NCI-H82 (cell line): ENCODE data around the gene SRRT.
"Not testable (repeated sequence)": the region's sequence is repeated elsewhere in the genome, so short reads cannot be mapped to it uniquely, and the experiment has no call there.

Experiments used
- DNase-seq: peaks from one replicate; lab custom pipeline; 2025; lab: John Stamatoyannopoulos, UW

The SRRT gene

DNA sequence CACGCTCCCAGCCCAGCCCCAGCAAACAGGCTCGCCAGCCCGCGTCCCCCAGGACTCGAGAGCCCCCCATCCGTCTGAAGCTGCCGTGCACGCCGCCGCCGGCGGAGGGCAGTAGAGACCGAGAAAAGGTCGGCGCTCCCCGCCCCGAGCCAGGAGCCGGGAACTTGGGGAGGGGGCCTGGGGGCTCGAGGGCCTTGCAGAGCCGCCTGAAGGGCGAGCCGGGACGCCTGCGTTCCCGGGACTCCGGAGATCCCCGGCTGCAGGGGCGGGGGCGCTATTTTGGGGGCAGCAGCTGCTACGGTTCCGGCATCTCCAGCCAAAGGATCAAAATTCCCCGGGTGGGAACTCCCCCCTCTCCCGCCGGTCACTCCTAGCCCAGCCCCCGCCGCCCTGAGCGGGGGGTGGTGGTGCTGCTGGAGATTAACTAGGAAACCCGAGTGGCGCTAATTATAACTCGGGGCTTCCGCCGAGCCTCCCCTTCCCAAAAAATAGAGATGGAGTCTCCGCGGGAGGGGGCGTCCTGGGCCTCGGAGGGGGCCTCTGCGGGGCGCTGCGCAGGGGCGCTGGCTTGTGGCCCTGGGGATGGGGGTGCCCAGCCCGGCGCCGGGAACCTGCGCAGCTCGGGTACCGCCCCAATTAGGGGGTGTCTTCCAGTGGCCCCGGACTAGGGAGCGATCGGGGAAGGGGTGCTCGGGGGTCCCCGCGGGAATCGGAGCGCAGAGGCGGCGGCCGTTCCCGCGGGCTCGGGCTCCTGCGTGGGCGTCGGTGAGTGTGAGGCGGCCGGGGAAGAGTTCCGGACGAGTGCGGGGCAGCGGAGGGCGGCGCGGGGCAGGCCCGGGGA is 20.2 kb downstream of the SRRT start:
- DNase-seq = peak; percentile 72

DNA sequence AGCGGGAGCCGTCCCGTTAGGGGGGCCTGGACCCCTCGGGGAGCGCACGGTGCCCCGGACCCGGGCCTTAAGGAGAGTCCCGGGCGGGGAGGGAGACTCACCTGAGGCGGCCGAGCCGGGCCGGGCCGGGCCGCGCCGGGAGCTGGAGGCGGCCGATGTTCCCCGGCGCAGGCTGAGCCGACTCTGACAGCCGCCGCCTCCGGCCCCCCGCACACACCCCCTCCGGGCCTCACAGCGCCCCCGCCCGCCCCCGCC is 20.7 kb downstream of the SRRT start, which contains the start of gene ACHE:
Gene ACHE, minus strand, starts transcription at position 188 of the 255 bp plus-strand sequence. CDS start 1,656 bp downstream, outside the sequence.
- no peak for DNase-seq

DNA sequence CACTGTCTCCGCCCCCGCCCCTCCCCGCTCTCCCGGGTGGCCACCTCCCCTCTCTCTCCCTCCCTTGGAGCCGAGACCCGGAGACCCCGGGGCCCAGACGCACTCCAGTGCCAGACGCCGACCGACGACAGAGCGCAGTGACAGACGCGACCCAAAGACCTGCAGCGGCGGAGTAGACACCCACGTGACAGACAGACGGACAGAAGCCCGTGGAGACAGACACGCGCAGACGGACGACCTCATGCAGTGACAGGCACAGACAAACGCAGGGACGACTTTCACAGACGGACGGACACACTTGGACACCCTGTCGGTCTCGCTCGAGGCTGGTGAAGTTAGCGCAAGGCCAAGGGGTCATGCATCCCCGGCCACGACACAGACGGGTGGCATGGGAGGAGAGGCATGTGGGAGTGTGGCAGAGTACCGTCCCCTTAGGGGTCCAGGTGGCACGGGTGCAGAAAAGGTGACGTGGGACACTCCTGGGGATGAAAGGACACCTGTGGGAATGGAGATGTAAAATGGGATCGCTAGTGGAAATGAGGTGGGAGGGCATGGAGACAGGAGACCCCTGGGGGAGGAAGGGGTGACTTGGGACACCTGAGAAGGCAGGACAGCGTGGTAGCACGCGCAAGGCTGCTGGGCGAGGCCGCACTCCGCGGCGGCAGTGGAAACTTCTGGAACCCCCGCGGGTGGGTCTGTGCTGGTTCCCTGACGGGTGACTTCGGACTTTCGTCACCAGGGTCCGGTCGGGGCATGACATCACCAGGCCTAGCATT is 21.2 kb downstream of the SRRT start:
- peak; percentile 71 for DNase-seq

DNA sequence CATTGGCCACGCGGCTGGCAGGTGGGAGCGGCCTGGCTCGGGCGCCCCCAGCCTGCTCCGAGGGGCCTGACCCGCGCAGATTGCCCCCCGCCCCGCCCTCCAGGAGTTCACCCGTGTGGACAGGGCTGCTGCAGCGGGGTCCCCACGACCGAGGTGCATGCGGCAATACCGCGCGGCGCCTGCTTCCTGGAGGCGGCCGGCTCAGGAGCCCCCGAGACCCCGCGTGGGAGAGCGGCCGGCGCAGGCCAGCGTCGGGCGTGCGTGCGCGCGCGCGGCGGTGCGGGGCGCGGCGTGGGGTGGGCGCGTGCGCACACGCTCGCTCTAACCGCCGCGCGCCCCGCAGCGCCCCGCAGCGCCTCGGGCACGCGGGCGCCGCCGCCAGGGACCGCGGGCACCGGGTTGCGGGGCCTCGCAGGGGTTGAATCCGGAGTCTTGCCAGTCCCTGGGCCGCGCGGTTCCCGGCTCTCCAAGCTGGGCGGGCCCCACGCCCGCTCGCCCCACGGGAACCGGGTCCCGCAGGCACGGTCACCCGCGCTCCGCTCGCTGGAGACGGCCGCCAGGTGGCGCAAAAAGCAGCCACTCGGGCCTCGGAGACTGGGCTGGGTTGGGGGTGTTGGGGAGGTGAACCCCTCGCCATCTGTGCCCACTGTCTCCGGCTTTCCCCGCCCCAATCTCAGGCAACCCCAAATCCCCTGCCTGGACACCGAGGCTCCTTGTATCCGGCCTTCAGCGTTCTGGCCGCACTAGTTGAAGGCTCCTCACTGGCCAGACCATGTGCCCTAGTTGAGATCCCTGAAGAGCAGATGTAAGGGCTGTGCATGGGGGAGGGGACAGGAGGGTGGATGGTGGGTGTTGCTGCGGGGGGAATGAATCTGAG is 22.1 kb downstream of the SRRT start:
- DNase-seq = peak; percentile 52

DNA sequence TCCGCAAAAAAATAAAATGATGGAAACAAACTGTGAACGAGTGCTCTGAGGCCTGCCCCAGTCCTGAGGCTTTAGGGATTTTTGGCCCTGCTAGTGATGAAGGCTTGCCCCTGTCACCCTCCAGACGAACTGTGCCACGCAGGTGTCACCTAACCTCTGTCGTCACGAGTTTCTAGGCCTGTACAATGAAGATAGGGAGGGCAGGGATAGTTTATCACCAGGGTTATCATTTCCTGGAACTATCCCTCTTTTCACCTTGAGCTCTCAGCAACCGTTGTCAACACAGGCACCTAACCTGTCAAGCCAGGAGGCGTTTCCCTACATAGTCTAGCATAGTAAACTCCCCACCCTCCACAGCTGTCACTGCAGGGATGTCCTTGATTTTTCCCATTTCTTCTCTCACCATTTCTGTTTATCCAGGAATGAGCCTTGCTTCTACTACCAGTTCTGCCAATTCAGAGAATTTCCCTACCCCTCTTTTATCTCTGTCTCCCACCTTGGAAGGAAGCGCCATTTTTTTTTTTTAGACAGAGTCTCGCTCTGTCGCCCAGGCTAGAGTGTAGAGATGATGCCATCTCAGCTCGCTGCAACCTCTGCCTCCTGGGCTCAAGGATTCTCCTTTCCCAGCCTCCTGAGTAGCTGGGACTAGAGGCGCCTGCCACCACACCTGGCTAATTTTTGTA is 23.0 kb downstream of the SRRT start:
- no peak for DNase-seq

DNA sequence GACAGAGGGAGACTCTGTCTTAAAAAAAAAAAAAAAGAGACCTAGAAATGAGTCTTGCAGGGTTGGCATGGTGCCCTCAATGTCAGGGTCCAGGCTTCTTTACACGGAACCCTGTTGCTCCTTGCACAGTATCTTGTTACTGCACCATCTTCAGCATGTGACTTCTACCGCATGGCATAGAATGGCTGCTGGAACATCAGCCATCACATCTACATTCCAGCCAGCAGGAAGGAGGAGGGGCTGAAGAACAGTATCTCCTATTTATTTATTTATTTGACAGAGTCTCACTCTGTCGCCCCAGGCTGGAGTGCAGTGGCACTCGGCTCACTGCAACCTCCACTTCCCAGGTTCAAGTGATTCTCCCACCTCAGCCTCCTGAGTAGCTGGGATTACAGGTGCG is 24.5 kb downstream of the SRRT start:
- DNase-seq = no peak

DNA sequence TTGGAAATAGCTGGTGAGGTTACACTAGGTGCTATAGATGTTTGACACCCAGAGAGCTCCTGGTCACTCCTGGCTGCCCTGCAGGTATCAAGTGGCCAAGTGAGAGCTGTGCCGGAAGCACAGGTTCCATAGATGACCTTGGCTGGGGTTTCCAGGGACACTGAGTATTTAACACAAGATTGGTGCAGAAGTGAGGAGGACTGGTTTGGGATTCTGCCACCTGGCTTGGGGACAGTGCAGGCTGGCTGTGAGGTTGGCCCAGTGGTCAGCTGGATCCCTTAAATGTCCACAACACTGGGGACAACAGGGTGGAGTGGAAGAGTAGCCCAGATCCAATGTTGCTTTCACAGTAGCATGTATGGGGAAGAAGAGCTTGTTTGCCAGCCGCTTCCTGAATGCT is 26.1 kb downstream of the SRRT start:
- no peak for DNase-seq

DNA sequence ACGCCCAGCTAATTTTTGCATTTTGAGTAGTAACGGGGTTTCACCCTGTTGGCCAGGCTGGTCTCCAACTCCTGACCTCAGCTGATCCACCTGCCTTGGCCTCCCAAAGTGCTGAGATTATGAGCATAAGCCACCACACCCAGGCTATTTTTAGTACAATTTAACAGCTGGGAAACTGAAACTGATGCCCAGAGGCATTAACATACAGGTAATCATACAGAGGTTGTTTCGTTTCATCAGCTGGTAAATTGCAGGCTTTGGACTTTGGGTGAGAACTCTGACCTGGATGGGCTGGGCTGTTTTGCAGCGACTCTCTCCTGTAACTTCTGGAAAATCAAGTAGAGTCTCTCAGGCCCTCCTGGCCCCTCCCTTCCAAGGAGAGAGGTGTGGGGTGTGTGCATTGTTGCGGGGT is 27.0 kb downstream of the SRRT start:
- DNase-seq = no peak

DNA sequence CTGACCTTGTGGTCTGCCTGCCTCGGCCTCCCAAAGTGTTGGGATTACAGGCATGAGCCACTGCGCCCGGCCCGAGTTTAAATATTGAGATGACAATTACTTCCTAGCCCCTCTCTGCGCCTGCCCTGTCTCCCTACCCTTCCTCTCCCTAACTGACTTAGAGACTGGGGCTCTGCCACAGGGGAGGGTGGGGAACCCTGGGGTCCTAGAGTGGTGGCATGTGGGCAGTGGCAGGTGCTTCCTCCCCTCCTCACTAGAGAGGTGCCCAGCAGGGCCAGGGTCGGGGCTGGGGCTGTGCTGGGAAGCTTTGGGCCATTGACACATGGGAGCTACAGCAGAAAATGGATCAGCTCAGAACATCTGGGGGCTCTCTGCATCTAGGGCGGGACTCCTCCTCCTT is 27.7 kb downstream of the SRRT start:
- no peak for DNase-seq

DNA sequence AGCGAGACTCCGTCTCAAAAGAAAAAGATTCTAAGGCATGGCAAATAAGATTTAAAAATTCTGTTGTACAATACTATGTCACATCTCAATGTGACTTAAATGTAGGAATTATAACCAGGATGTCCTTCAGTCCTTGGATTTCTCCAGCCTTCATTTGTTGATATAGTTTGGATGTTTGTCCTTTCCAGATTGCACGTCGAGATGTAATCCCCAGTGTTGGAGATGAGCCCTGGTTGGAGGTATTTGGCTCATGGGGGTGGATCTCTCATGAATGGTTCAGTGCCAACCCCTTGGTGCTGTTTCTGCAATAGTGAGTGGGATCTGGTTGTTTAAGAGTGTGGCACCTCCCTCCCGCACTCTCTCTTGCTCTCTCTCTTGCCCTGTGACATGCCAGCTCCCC is 33.6 kb downstream of the SRRT start:
- DNase-seq = no peak

DNA sequence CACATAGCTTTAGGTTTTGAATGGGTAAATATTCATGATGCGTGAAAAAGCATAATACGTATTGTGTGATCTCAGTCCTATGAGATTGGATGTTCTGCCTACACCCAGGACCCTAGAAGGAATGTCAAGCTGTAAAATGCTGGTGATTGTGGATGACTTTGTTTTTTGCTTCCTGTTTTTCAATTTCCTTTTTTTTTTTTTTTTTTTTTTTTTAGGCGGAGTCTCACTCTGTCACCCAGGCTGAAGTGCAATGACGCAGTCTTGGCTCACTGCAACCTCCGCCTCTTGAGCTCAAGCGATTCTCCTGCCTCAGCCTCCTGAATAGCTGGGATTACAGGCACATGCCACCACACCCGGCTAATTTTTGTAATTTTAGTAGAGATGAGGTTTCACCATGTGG is 35.5 kb downstream of the SRRT start:
- DNase-seq = not testable (repeated sequence)

DNA sequence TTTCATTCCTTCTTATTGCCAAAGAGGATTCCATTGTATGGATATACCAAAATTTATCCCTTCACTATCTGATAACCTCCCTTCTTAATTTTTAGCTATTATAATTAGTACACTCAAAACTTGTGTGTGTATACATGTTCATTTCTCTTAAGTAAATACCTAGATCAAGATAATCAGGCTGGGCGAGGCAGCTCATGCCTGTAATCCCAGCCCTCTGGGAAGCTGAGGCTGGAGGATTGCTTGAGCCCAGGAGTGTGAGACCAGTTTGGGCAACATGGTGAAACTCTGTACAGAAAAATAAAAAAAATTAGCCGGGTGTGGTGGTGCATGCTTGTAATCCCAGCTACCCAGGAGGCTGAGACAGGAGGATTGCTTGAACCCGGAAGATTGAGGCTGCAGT is 36.6 kb downstream of the SRRT start:
- no peak for DNase-seq

DNA sequence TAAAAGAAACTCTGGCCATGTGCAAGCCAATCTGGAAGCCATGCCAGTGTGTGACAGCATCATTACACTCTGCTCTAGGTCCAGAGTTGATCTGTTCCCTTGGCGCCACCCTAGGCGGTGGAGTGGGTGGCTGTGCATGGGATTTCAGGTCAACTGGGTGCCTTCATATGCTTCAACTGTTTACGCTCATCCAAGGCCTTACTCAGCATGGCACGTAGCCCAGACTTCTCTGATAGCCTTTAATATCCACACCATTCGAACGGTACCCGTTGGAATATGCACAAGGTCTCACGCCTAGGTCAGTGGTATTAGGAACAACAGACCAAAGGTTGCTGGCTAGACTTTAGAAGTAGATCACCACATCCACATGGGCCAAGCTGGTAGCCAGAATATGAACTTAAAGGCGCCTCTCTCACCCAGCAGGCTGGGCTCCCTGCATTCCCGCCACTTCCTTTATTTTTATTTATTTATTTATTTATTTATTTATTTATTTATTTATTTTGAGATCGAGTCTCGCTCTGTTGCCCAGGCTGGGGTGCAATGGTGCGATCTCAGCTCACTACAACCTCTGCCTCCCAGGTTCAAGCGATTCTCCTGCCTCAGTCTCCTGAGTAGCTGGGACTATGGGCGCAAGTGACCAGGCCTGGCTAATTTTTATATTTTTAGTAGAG is 39.4 kb downstream of the SRRT start:
- DNase-seq = no peak

DNA sequence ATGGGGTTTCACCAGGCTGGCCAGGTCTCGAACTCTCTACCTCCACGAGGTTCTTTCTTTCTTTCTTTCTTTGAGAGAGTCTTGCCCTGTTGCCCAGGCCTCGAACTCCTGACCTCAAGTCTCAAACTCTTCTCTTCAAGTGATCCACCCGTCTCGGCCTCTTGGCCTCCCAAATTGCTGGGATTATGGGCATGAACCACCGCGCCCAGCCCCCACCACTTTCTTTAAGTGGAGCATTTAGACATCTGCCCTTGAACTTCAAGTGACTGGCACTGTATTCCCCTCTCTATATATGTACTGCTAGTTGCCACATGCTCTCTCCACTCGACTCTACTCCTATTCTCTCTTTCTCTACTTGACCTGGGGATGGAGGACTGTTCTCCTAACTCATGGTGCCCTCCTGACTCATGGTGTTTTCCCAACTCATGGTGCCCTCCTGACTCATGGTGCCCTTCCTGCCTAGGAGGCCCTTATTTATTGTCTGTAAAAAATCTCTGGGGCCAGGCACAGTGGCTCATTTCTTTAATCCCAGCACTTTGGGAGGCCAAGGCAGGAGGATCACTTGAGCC is 40.1 kb downstream of the SRRT start:
- DNase-seq = no peak

DNA sequence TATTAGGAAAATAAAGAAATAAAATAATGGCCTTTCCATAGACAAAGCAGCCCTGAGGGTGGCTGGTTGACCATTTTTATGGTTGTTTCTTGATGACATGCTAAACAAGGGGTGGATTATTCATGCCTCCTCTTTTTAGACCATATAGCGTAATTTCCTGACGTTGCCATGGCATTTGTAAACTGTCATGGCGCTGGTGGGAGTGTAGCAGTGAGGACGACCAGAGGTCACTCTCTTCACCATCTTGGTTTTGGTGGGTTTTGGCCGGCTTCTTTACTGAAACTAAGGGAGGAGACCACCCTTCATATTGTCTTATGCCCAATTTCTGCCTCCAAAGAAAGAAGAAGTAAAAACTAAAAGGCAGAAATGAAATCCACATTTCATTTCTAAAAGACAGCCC is 44.4 kb downstream of the SRRT start:
- not testable (repeated sequence) for DNase-seq

DNA sequence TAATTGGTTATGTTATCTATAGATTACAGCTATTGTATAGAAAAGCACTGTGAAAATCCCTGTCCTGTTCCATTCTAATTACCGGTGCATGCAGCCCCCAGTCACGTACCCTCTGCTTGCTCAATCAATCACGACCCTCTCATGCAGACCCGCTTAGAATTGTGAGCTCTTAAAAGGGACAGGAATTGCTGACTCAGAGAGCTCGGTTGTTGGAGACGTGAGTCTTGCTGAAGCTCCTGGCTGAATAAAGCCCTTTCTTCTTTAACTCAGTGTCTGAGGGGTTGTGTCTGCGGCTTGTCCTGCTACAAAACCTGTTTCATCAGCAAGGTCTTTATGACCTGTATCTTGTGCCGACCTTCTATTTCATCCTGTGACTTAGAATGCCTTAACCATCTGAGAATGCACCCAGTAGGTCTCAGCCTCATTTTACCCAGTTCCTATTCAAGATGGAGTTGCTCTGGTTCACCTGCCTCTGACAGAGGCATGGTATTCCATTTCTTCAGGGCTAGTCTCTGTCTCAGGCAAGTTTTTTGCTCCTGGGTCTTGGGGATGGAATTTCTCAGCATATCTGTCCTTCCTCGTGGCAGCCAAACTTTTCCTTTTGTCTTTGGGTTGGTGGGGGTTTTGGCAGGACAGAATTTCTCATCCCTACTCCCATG is 45.0 kb downstream of the SRRT start:
- DNase-seq = not testable (repeated sequence)

DNA sequence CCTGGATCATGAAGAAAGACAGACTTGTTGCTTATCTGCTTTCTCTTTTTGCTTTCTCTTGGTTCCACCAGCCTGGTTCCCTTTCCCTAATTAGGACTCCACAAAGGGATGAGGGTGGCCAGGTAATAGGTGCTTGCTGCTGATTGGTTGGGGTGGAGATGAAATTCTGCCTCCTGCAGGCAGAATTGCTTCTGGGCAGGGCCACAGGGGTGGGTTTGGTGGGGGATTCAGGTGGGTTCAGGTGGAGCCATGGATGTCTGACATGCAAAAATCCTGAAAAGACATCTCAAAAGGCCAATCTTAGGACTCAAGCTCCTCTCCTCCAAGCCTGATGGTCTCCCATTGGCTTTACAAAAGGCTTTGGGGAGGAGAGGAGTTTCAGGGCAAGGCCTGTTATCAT is 46.1 kb downstream of the SRRT start:
- DNase-seq = no peak

DNA sequence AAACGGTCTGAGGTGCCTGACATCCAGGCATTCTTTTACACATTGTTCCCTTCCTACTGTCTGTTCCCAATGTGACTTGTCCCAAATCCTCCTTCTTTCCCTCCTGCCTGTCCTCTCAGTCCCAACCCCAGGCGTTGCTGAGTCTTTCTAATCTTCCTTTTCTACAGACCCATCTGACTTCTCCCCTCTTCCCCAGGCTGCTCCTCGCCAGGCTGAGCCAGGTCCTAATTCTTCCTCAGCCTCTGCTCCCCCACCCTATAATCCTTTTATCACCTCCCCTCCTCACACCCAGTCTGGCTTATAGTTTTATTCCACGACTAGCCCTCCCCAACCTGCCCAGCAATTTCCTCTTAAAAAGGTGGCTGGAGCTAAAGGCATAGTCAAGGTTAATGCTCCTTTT is 48.7 kb downstream of the SRRT start:
- DNase-seq = peak; percentile 91

DNA sequence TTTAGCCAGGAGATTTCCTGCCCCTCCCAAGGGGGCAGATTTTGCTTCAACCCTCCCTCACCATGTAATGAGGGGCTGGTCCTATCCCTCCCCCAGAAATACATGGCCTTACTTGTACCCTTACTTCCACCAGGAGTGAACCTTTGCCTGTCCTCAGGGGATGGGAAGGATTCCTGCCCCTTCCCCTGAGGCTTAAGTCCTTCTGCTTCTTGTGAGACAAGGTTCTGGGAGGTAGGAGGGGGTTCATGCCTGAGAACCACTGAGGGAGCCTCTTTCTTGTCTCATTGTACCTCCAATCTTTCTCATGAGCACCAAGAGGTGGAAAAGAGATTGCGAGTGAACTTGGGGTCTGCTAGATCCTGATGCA is 54.9 kb downstream of the SRRT start:
- no peak for DNase-seq

DNA sequence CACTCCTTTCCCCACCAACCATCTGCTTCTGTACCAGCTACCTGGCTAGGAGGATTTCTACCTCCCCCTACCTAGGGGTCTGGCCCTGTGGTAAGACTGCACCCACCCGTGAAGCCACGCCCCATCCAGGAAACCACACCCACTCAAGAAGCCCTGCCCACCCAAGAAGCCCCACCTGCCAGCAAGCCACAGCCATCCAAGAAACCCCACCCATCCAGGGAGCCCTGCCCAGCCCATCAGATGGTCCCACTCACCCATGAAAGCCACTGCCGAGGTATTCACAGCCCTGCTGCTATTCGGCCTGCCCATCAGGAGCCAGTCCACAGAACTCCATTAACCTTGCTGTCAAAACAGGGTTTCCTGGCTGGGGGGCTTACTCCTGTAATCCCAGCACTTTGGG is 58.8 kb downstream of the SRRT start:
- peak; percentile 39 for DNase-seq

DNA sequence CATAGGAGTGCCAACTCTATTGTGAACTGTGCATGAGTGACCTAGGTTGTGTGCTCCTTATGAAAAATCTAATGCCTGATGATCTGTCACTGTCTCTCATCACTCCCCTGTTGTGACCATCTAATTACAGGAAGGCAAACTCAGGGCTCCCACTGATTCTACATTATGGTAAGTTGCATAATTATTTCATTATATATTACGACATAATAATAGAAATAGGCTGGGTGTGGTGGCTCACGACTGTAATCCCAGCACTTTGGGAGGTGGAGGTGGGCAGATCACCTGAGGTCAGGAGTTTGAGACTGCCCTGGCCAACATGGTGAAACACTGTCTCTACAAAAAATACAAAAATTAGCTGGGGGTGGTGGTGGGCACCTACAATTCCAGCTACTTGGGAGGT is 60.5 kb downstream of the SRRT start:
- DNase-seq = not testable (repeated sequence)
